ENCODE measurements around the gene SYT13. TPM values are rescaled to one million over a fixed set of nuclear protein-coding genes. Genes with fewer than 3 reads are reported as not detected.

Gene SYT13
- total and polyA plus RNA-seq, 2 donors (not counting 3 experiments of a cell fraction or from before 2014, with no cell fraction given), result not detected

DNA sequence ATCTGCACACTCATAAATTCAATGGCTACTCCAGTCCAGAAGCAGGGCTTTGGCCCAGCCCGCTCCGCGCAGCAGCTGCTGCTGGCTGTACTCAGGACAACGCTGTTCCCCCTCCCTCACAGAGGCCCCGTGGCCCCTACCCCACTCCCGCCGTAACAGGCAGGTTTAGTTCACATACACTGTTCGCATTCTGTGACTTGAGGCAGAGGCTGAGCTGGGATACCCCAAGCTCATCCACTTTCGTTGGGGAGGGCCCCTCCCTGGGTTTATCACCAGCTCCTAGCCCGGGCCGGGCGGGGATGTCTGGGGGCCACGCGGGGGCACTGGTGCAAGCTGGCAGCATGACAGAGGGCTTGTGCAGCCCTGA, 52.4 kb downstream of the SYT13 start:
- Histone ChIP-seq H3K4me3 (replicated peaks in 1 of 3; ENCODE audit: insufficient read depth in 1 of 3, low read depth in 1 of 3, low read length in 3 of 3) (no peak overlapping the region), H3K9me1 (replicated peaks; ENCODE audit: control insufficient read depth, extremely low read depth, insufficient read depth, low read length) (no peaks in the 10 kb centered on the region), H3K4me2 (ENCODE audit: insufficient read depth, low read length) (no peak overlapping the region), H3K4me1 (ENCODE audit: control insufficient read depth, extremely low read depth, insufficient read depth, low read length) (no peaks in the 10 kb centered on the region), H3K79me2 (ENCODE audit: control insufficient read depth, insufficient read depth, low read length) (no peaks in the 10 kb centered on the region), H3K27me3 (ENCODE audit: control insufficient read depth in 2 of 2, insufficient read depth in 2 of 2, low read length in 2 of 2) (peaks cover 4 to 12% of the 10 kb centered on the region in 2 experiments), H3K9ac (replicated peaks; ENCODE audit: extremely low read depth, insufficient read depth, low read length) (no peak overlapping the region), H4K20me1 (replicated peaks; ENCODE audit: control insufficient read depth, extremely low read depth, insufficient read depth, low read length) (no peaks in the 10 kb centered on the region), H3K9me3 (replicated peaks; ENCODE audit: control insufficient read depth, insufficient read depth, low read length) (no peaks in the 10 kb centered on the region), H3K36me3 (ENCODE audit: control insufficient read depth in 2 of 2, extremely low read depth in 1 of 2, insufficient read depth in 2 of 2, low read length in 2 of 2) (no peaks in the 10 kb centered on the region), H3K27ac (ENCODE audit: insufficient read depth, low read depth, low read length) (no peak overlapping the region), H2AFZ (ENCODE audit: low read depth, low read length) (no peak overlapping the region)
- POLR2A ChIA-PET, result interaction anchor here (1.1 kb wide), 1 partner anchor 10 kb away, joined by 3 read pairs; no protein-coding TSS in a partner anchor
- DNase-seq (ENCODE audit: low read depth, low spot score) (no peak), FAIRE-seq (no peak)
- dilution Hi-C loops (cut with MboI; ENCODE audit: extremely low pct_ligation_motif_present, low sequenced_read_pairs) (no loop called here), intact Hi-C loops (cut with micrococcal nuclease) (loop anchor here (2.0 kb wide), 1 partner anchor 123 kb away; no protein-coding TSS in a partner anchor)
- TF ChIP-seq EZH2 (IDR thresholded peaks at IDR 0.05; ENCODE audit: borderline replicate concordance, low read depth, low read length, severe bottlenecking) (no peak), MYC (IDR thresholded peaks at IDR 0.05; ENCODE audit: low read depth, low read length) (no peak), POLR2AphosphoS5 (IDR thresholded peaks at IDR 0.05; ENCODE audit: insufficient read depth, low read depth, low read length) (no peak)
- CTCF ChIA-PET, result interaction anchor here (0.7 to 3.1 kb wide), 25 partner anchors 9 to 538 kb away, joined by 3 to 35 read pairs (median 3); no protein-coding TSS in a partner anchor
- no TSS peak for BruUV-seq (replicated peaks)

GRCh38 chr11:45233121-45233803, 52.9 kb downstream of the SYT13 start:
- Histone ChIP-seq H3K9ac (replicated peaks; ENCODE audit: extremely low read depth, insufficient read depth, low read length) (no peak overlapping the region), H2AFZ (ENCODE audit: low read depth, low read length) (no peak overlapping the region), H3K4me1 (ENCODE audit: control insufficient read depth, extremely low read depth, insufficient read depth, low read length) (no peaks in the 10 kb centered on the region), H3K4me3 (replicated peaks in 1 of 3; ENCODE audit: insufficient read depth in 1 of 3, low read depth in 1 of 3, low read length in 3 of 3) (no peak overlapping the region), H3K27me3 (ENCODE audit: control insufficient read depth in 2 of 2, insufficient read depth in 2 of 2, low read length in 2 of 2) (peaks cover 4 to 12% of the 10 kb centered on the region in 2 experiments), H3K79me2 (ENCODE audit: control insufficient read depth, insufficient read depth, low read length) (no peaks in the 10 kb centered on the region), H4K20me1 (replicated peaks; ENCODE audit: control insufficient read depth, extremely low read depth, insufficient read depth, low read length) (no peaks in the 10 kb centered on the region), H3K27ac (ENCODE audit: insufficient read depth, low read depth, low read length) (no peak overlapping the region), H3K9me3 (replicated peaks; ENCODE audit: control insufficient read depth, insufficient read depth, low read length) (no peaks in the 10 kb centered on the region), H3K9me1 (replicated peaks; ENCODE audit: control insufficient read depth, extremely low read depth, insufficient read depth, low read length) (no peaks in the 10 kb centered on the region), H3K36me3 (ENCODE audit: control insufficient read depth in 2 of 2, extremely low read depth in 1 of 2, insufficient read depth in 2 of 2, low read length in 2 of 2) (no peaks in the 10 kb centered on the region), H3K4me2 (ENCODE audit: insufficient read depth, low read length) (no peak overlapping the region)
- no peak for TF ChIP-seq EZH2 (IDR thresholded peaks at IDR 0.05; ENCODE audit: borderline replicate concordance, low read depth, low read length, severe bottlenecking)
- TF ChIP-seq, protein P1, sequence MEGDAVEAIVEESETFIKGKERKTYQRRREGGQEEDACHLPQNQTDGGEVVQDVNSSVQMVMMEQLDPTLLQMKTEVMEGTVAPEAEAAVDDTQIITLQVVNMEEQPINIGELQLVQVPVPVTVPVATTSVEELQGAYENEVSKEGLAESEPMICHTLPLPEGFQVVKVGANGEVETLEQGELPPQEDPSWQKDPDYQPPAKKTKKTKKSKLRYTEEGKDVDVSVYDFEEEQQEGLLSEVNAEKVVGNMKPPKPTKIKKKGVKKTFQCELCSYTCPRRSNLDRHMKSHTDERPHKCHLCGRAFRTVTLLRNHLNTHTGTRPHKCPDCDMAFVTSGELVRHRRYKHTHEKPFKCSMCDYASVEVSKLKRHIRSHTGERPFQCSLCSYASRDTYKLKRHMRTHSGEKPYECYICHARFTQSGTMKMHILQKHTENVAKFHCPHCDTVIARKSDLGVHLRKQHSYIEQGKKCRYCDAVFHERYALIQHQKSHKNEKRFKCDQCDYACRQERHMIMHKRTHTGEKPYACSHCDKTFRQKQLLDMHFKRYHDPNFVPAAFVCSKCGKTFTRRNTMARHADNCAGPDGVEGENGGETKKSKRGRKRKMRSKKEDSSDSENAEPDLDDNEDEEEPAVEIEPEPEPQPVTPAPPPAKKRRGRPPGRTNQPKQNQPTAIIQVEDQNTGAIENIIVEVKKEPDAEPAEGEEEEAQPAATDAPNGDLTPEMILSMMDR (IDR thresholded peaks at IDR 0.05; ENCODE audit: extremely low read depth in 1 of 2, insufficient read depth in 1 of 2, low read depth in 1 of 2, low read length in 2 of 2), result peak; percentile 73 to 91
- DNase-seq (ENCODE audit: low read depth, low spot score) (peak; percentile 52), FAIRE-seq (peak; percentile 58)
- no TSS peak for BruUV-seq (replicated peaks)
- intact Hi-C loops (cut with micrococcal nuclease), result loop anchor here (2.0 kb wide), 1 partner anchor 122 kb away; no protein-coding TSS in a partner anchor
- ChIA-PET CTCF (interaction anchor here (0.7 to 3.1 kb wide), 26 partner anchors 8 to 538 kb away, joined by 3 to 35 read pairs (median 3); no protein-coding TSS in a partner anchor), POLR2A (interaction anchor here (1.1 kb wide), 1 partner anchor 9 kb away, joined by 3 read pairs; no protein-coding TSS in a partner anchor)
- dilution Hi-C loops (cut with MboI; ENCODE audit: extremely low pct_ligation_motif_present, low sequenced_read_pairs), result no loop called here
